H1 (cell line): ENCODE results near the gene CCDC106. TPM values are rescaled to one million over a fixed set of nuclear protein-coding genes. Genes with fewer than 3 reads are reported as not detected.

Experiments
- CTCF ChIA-PET: fragments of 300-600 bp; sonication (Branson Sonifier 250); formaldehyde crosslinking; loops from one replicate; lab custom pipeline; 2021; ENCODE audit not compliant: partially characterized antibody; lab: Charles Lee
- POLR2A ChIA-PET: fragments of 300-600 bp; sonication (Branson Sonifier 250); formaldehyde crosslinking; loops from one replicate; lab custom pipeline; 2021; ENCODE audit warnings: inconsistent platforms; ENCODE audit not compliant: partially characterized antibody; lab: Charles Lee
- DNase-seq, 2 experiments: peaks; one replicate each; pipeline versions ENCODE4 v3.0.0 to v3.0.0-alpha.2; 2010 to 2022; ENCODE audit warnings: low spot score in 2 of 2, low read depth in 1 of 2, mixed read lengths in 1 of 2
- FAIRE-seq: peaks from 2 replicates; lab custom pipeline; 2011; peaks lifted over from hg19 to GRCh38; lab: Jason Lieb, UNC
- H2AFZ ChIP-seq: 2 replicates; pipeline ENCODE4 v1.8.1; 2012; ENCODE audit warnings: low read length, inconsistent platforms
- H2AK5ac ChIP-seq: 2 replicates; pipeline ENCODE4 v1.6.1; 2013; ENCODE audit warnings: low read depth, low read length
- H2BK120ac ChIP-seq: replicated peaks from 2 replicates; pipeline ENCODE3; 2013; ENCODE audit warnings: low read depth, low read length, inconsistent platforms
- H2BK12ac ChIP-seq: 2 replicates; pipeline ENCODE4 v1.6.1; 2013; ENCODE audit warnings: low read depth, low read length
- H2BK15ac ChIP-seq: 2 replicates; pipeline ENCODE4 v1.6.1; 2013; ENCODE audit warnings: low read length
- H2BK20ac ChIP-seq: 2 replicates; pipeline ENCODE4 v1.6.1; 2013; ENCODE audit warnings: low read length
- H2BK5ac ChIP-seq: 2 replicates; pipeline ENCODE4 v1.6.1; 2013; ENCODE audit warnings: low read depth, low read length
- H3K14ac ChIP-seq: 2 replicates; pipeline ENCODE4 v1.6.1; 2013; ENCODE audit warnings: inconsistent platforms; ENCODE audit not compliant: insufficient read length
- H3K18ac ChIP-seq: 2 replicates; pipeline ENCODE4 v1.6.1; 2013; ENCODE audit warnings: low read length; ENCODE audit errors: extremely low read depth
- H3K23ac ChIP-seq: 2 replicates; pipeline ENCODE4 v1.6.1; 2013; ENCODE audit warnings: inconsistent platforms; ENCODE audit not compliant: insufficient read length
- H3K23me2 ChIP-seq: 2 replicates; pipeline ENCODE4 v1.6.1; 2013; ENCODE audit warnings: low read depth, low read length
- H3K27ac ChIP-seq: 2 replicates; pipeline ENCODE4 v1.6.1; 2011; ENCODE audit warnings: low read depth, low read length, inconsistent platforms
- H3K27me3 ChIP-seq, 4 experiments: replicated peaks in 1 of 4; 1 replicate in 1 of 4; 2 replicates in 3 of 4; pipeline versions ENCODE4 v1.6.1 to v1.8.1; 2011 to 2013; ENCODE audit warnings: low read length in 3 of 4, mild to moderate bottlenecking in 3 of 4, inconsistent platforms in 2 of 4, mixed read lengths in 2 of 4, moderate library complexity in 1 of 4; ENCODE audit not compliant: control insufficient read depth in 3 of 4, insufficient read depth in 3 of 4; ENCODE audit errors: extremely low read depth in 1 of 4
- H3K36me3 ChIP-seq, 4 experiments: 2 replicates each; pipeline versions ENCODE4 v1.6.1 to v1.8.1; 2011 to 2013; ENCODE audit warnings: mild to moderate bottlenecking in 4 of 4, low read length in 3 of 4, moderate library complexity in 2 of 4, control low read depth in 1 of 4, inconsistent platforms in 1 of 4; ENCODE audit not compliant: insufficient read depth in 4 of 4, control insufficient read depth in 2 of 4
- H3K4ac ChIP-seq: replicated peaks from 2 replicates; pipeline ENCODE3; 2013; ENCODE audit warnings: low read length, low read depth, mixed read lengths, inconsistent platforms; ENCODE audit not compliant: insufficient read length
- H3K4me1 ChIP-seq, 4 experiments: replicated peaks in 1 of 4; 1 replicate in 1 of 4; 2 replicates in 3 of 4; pipeline versions ENCODE4 v1.6.1 to v1.8.1; 2011 to 2013; ENCODE audit warnings: low read length in 3 of 4, inconsistent platforms in 2 of 4, mixed read lengths in 1 of 4; ENCODE audit not compliant: insufficient read depth in 4 of 4, control insufficient read depth in 3 of 4
- H3K4me2 ChIP-seq, 2 experiments: 2 replicates each; pipeline versions ENCODE4 v1.6.1 to v1.8.1; 2011 to 2013; ENCODE audit warnings: low read depth in 2 of 2, low read length in 2 of 2, control low read depth in 1 of 2, inconsistent platforms in 1 of 2, mild to moderate bottlenecking in 1 of 2; ENCODE audit not compliant: insufficient read depth in 1 of 2
- H3K4me3 ChIP-seq, 4 experiments: fragments of 200-600, 300-600 bp in 1 of 4; sonication (generic), shearing (Covaris generic), sonication (Bioruptor Twin) in 1 of 4; 2 replicates each; pipeline versions ENCODE4 v1.5.1 to v1.8.1; 2011 to 2016; ENCODE audit warnings: low read length in 4 of 4, low read depth in 3 of 4, control low read depth in 2 of 4, inconsistent platforms in 2 of 4, mild to moderate bottlenecking in 2 of 4, mixed read lengths in 1 of 4, moderate library complexity in 1 of 4; ENCODE audit not compliant: insufficient read depth in 2 of 4; ENCODE audit errors: extremely low read depth in 1 of 4
- H3K56ac ChIP-seq: replicated peaks from 2 replicates; pipeline ENCODE3; 2013; ENCODE audit warnings: low read depth, mild to moderate bottlenecking, mixed read lengths, low read length, inconsistent platforms; ENCODE audit not compliant: insufficient read length
- H3K79me1 ChIP-seq: 2 replicates; pipeline ENCODE4 v1.6.1; 2013; ENCODE audit warnings: low read depth, low read length, control low read depth
- H3K79me2 ChIP-seq, 2 experiments: 2 replicates each; pipeline versions ENCODE4 v1.6.1 to v1.8.1; 2012 to 2013; ENCODE audit warnings: low read length in 2 of 2, mild to moderate bottlenecking in 2 of 2, inconsistent platforms in 1 of 2; ENCODE audit not compliant: insufficient read depth in 2 of 2, control insufficient read depth in 1 of 2
- H3K9ac ChIP-seq, 4 experiments: replicated peaks in 1 of 4; 1 replicate in 1 of 4; 2 replicates in 3 of 4; pipeline versions ENCODE4 v1.6.1 to v1.8.1; 2011 to 2013; ENCODE audit warnings: low read depth in 3 of 4, low read length in 3 of 4, control low read depth in 2 of 4, mild to moderate bottlenecking in 2 of 4, moderate library complexity in 2 of 4, inconsistent platforms in 1 of 4; ENCODE audit errors: extremely low read depth in 1 of 4
- H3K9me3 ChIP-seq, 2 experiments: 2 replicates each; pipeline versions ENCODE4 v1.6.1 to v1.8.1; 2012 to 2013; ENCODE audit warnings: mild to moderate bottlenecking in 2 of 2, moderate library complexity in 2 of 2, control low read depth in 1 of 2, inconsistent platforms in 1 of 2, low read depth in 1 of 2, low read length in 1 of 2, mixed read lengths in 1 of 2; ENCODE audit not compliant: insufficient read depth in 2 of 2
- H4K20me1 ChIP-seq, 2 experiments: replicated peaks in 1 of 2; 2 replicates each; pipeline versions ENCODE3 to v1.8.1; 2011 to 2013; ENCODE audit warnings: inconsistent platforms in 2 of 2, low read length in 2 of 2, mild to moderate bottlenecking in 1 of 2; ENCODE audit not compliant: insufficient read depth in 2 of 2, control insufficient read depth in 1 of 2
- H4K5ac ChIP-seq: 2 replicates; pipeline ENCODE4 v1.6.1; 2013; ENCODE audit warnings: low read length, low read depth, mixed read lengths, inconsistent platforms; ENCODE audit not compliant: insufficient read length
- H4K8ac ChIP-seq: 2 replicates; pipeline ENCODE4 v1.8.0; 2013; ENCODE audit warnings: mild to moderate bottlenecking, moderate library complexity, low read length, inconsistent platforms; ENCODE audit not compliant: insufficient read depth; ENCODE audit errors: extremely low read depth
- H4K91ac ChIP-seq: replicated peaks from 2 replicates; pipeline ENCODE3; 2013; ENCODE audit warnings: low read length, mixed read lengths, inconsistent platforms; ENCODE audit not compliant: insufficient read length
- ATF2 ChIP-seq: IDR thresholded peaks from 2 replicates; pipeline ENCODE4 v1.6.1; 2012; ENCODE audit warnings: low read length, inconsistent platforms
- NANOG ChIP-seq: IDR thresholded peaks from 2 replicates; pipeline ENCODE4 v1.6.1; 2011; ENCODE audit warnings: low read length, low read depth, mild to moderate bottlenecking, inconsistent platforms; ENCODE audit not compliant: insufficient read depth, poor library complexity, severe bottlenecking
- POLR2AphosphoS5 ChIP-seq: IDR thresholded peaks from 2 replicates; pipeline ENCODE4 v1.6.1; 2011; ENCODE audit warnings: low read depth, low read length
- RAD21 ChIP-seq, 2 experiments: IDR thresholded peaks in 1 of 2; conservative IDR thresholded peaks in 1 of 2; 2 replicates each; pipeline ENCODE4 v1.6.1; 2011; ENCODE audit warnings: low read depth in 2 of 2, low read length in 2 of 2, improper control_type of control experiment in 1 of 2, inconsistent platforms in 1 of 2, mild to moderate bottlenecking in 1 of 2, moderate library complexity in 1 of 2
- SP1 ChIP-seq: IDR thresholded peaks from 2 replicates; pipeline ENCODE4 v1.6.1; 2011; ENCODE audit warnings: low read depth, low read length
- TCF12 ChIP-seq: IDR thresholded peaks from 2 replicates; pipeline ENCODE4 v1.6.1; 2011; ENCODE audit warnings: low read depth, mild to moderate bottlenecking, low read length
- WGBS, 2 experiments: shearing (Covaris generic) in 1 of 2; methylation state at CpG; one replicate each; pipeline versions ENCODE4 v1.1.6 to v1.1.7; 2013 to 2015; ENCODE audit warnings: low lambda C conversion rate in 2 of 2, mixed read lengths in 2 of 2, inconsistent platforms in 1 of 2, low coverage in 1 of 2, missing lambda C conversion rate in 1 of 2; ENCODE audit not compliant: insufficient replicate concordance in 2 of 2, insufficient coverage in 1 of 2, insufficient read length in 1 of 2; ENCODE audit errors: extremely low coverage in 1 of 2, missing lambda C conversion rate in 1 of 2; 5-methylcytosine and 5-hydroxymethylcytosine counted together
- polyA plus RNA-seq, 7 experiments: library from polyadenylated mRNA; depleted of rRNA in 3 of 7; stranded (reverse) in 5 of 7; unstranded in 2 of 7; fragments of >200 nt in 5 of 7; fragments of 200-250 nt in 2 of 7; gene quantifications; 1 replicate in 5 of 7; 2 replicates in 1 of 7; 4 replicates in 1 of 7; pipeline versions ENCODE4 v1.2.1 to v1.2.3, GENCODE V29; 2011 to 2013; ENCODE audit warnings: missing spikeins in 2 of 7, mixed read lengths in 2 of 7
- total RNA-seq: library from RNA; stranded (reverse); fragmentation: NEBNext Ultra II Directional; extraction: Animal tissue kit (Norgen Biotek cat#: 25700); gene quantifications from 2 replicates; pipeline ENCODE4 v1.2.1, GENCODE V29; 2021

The CCDC106 gene
- total and polyA plus RNA-seq, 2 of the 8 experiments (the other 6 are each of a cell fraction or from before 2014, with no cell fraction given) = 12.0 to 20.1 TPM

DNA sequence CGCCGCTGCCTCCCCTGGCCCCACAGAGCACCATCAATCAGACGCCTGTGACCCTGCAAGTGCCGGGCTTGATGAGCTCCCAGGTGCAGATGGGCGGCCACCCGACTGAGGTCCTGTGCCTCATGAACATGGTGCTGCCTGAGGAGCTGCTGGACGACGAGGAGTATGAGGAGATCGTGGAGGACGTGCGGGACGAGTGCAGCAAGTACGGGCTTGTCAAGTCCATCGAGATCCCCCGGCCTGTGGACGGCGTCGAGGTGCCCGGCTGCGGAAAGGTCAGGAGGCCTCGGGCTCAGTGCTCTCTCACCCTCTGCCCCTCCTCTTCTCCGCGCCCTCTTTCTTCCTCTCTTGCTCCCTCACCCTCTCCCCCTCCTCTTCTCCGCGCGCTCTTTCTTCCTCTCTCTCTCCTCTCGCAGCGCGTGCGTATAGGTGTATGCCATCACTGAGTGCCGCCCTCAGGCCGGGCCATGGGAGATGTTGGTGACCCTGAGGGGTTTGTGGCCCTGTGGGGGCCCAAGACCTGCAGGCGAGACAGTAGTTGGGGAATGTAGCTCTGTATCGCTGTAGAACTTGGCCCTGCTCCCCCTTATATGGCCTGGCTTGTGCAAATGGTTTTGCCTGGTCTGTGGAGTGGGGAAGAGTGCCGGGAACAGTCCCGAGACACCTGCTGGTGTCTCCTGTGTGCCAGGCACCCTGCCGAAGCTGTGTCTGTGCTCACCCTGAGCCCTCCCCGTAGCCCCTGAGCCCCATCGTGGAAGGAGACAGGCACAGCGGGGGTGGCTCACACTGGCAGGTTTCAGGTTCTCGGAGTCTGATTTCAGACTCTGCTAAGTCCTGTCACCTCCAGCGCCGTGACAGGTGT lies 21.6 kb downstream of the CCDC106 start:
- no peak overlapping the region for H2BK20ac ChIP-seq
- ChIA-PET POLR2A (interaction anchor here (7.1 kb wide), 1 partner anchor 11 kb away, joined by 75 read pairs; no protein-coding TSS in a partner anchor), CTCF (interaction anchor here (1.0 to 1.3 kb wide), 2 partner anchors 15 to 17 kb away, joined by 4 to 6 read pairs; no protein-coding TSS in a partner anchor)
- H2AFZ ChIP-seq = no peak overlapping the region
- H3K9ac ChIP-seq = no peak overlapping the region
- H4K8ac ChIP-seq = peak overlapping the region; percentile 96
- no peaks in the 10 kb centered on the region for H3K9me3 ChIP-seq
- H3K4ac ChIP-seq = no peak overlapping the region
- H3K23me2 ChIP-seq = no peaks in the 10 kb centered on the region
- no peak overlapping the region for H3K4me2 ChIP-seq
- H4K5ac ChIP-seq = no peak overlapping the region
- H2AK5ac ChIP-seq = no peak overlapping the region
- no peak overlapping the region for H2BK15ac ChIP-seq
- H3K23ac ChIP-seq = no peak overlapping the region
- no peak overlapping the region; the same call in 1 of the 2 replicates for H2BK5ac ChIP-seq
- peak overlapping the region; percentile 39; the same call in 1 of the 2 replicates for H2BK12ac ChIP-seq
- WGBS, 2 experiments = 90 to 97% methylated on average over 4 to 43 of the region's 43 CpGs
- no peak for TF ChIP-seq ATF2
- peak; percentile 34; the same call in 1 of the 2 replicates for TF ChIP-seq POLR2AphosphoS5
- no peak for TF ChIP-seq TCF12
- no peak for TF ChIP-seq NANOG
- no peak for TF ChIP-seq RAD21 (IDR thresholded peaks at IDR 0.05 in 1 of 2, conservative IDR thresholded peaks at IDR 0.05 in 1 of 2; ENCODE audit: low read depth in 2 of 2, low read length in 2 of 2)
- no peak for TF ChIP-seq SP1
- H4K91ac ChIP-seq = no peak overlapping the region
- H4K20me1 ChIP-seq = peaks cover 31 to 45% of the 10 kb centered on the region in 2 experiments
- H3K27ac ChIP-seq = no peak overlapping the region; the same call in 1 of the 2 replicates
- no peak overlapping the region for H2BK120ac ChIP-seq
- DNase-seq (no peak), FAIRE-seq (no peak)
- H3K18ac ChIP-seq = no peak overlapping the region
- peaks cover 34 to 49% (median 40%) of the 10 kb centered on the region in 4 experiments for H3K36me3 ChIP-seq
- no peak overlapping the region for H3K4me3 ChIP-seq
- H3K14ac ChIP-seq = no peak overlapping the region
- H3K79me2 ChIP-seq = peaks cover 4 to 62% of the 10 kb centered on the region in 2 experiments; a peak in 3 of 4 replicates
- H3K79me1 ChIP-seq = peaks cover 15% of the 10 kb centered on the region
- H3K27me3 ChIP-seq = no peaks in the 10 kb centered on the region
- no peak overlapping the region for H3K56ac ChIP-seq
- peaks cover 0 to 11% (median 5%) of the 10 kb centered on the region in 4 experiments; a peak in 5 of 7 replicates for H3K4me1 ChIP-seq
